ENCODE data around the gene KNTC1. TPM values are rescaled to one million over a fixed set of nuclear protein-coding genes. Genes with fewer than 3 reads are reported as not detected.
"Not testable (repeated sequence)": the region's sequence is repeated elsewhere in the genome, so short reads cannot be mapped to it uniquely, and the experiment has no call there.

Gene KNTC1
- total and polyA plus RNA-seq, 12 donors: 2.0 to 8.1 (median 3.0) TPM

- intact Hi-C loops (cut with DNase I): no loop called here
- H3K9me3 ChIP-seq: no peaks in the 10 kb centered on the region
- no peak overlapping the region for H3K4me3 ChIP-seq
- H3K4me1 ChIP-seq: peaks cover 0 to 22% (median 0%) of the 10 kb centered on the region in 9 donors
- H3K27me3 ChIP-seq: no peaks in the 10 kb centered on the region
- TF ChIP-seq CTCF (IDR thresholded peaks at IDR 0.05): no peak
- 97 to 98% methylated on average over 2 of the region's 2 CpGs for WGBS, 2 donors
- DNase-seq: no peak
- H3K27ac ChIP-seq: no peak overlapping the region
- no peak for ATAC-seq
- H3K36me3 ChIP-seq: peaks cover 0 to 100% (median 63%) of the 10 kb centered on the region in 9 donors
Observed at GRCh38 chr12:122491991-122492390, 35.1 kb upstream of the KNTC1 start.

DNA sequence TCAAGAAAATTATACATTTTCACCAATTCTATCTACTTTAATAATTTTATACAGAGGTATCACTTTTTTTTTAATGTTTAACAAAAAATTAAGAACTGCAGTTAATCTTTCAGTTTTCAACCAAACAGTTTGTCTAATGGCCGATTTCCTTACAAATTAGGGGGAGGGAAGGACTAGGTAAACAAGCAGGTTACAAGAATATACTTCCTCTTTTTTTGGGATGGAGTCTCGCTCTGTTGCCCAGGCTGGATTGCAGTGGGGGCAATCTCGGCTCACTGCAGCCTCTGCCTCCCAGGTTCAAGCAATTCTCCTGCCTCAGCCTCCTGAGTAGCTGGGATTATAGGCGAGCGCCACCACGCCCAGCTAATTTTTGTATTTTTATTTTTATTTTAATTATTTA, 33.8 kb upstream of the KNTC1 start:
- intact Hi-C loops (cut with DNase I); H3K27ac ChIP-seq; DNase-seq; H3K4me3 ChIP-seq; ATAC-seq; H3K27me3 ChIP-seq; H3K9me3 ChIP-seq: not testable (repeated sequence)
- Histone ChIP-seq H3K36me3 (peaks cover 0 to 99% (median 53%) of the 10 kb centered on the region in 9 donors), H3K4me1 (peaks cover 0 to 31% (median 7%) of the 10 kb centered on the region in 9 donors)
- 81 to 86% methylated on average over 6 of the region's 6 CpGs for WGBS, 2 donors

- peaks cover 6 to 47% (median 20%) of the 10 kb centered on the region in 9 donors for H3K4me1 ChIP-seq
- 94 to 99% methylated on average over 7 of the region's 7 CpGs for WGBS, 2 donors
- H3K9me3 ChIP-seq: no peaks in the 10 kb centered on the region
- H3K27ac ChIP-seq: no peak overlapping the region
- H3K36me3 ChIP-seq: peaks cover 0 to 78% (median 38%) of the 10 kb centered on the region in 9 donors
- no peaks in the 10 kb centered on the region for H3K27me3 ChIP-seq
- intact Hi-C loops (cut with DNase I): no loop called here
- no peak for DNase-seq
- no peak overlapping the region for H3K4me3 ChIP-seq
- no peak for ATAC-seq
- TF ChIP-seq CTCF (IDR thresholded peaks at IDR 0.05): no peak
Observed at GRCh38 chr12:122495258-122495657, 31.8 kb upstream of the KNTC1 start.

DNA sequence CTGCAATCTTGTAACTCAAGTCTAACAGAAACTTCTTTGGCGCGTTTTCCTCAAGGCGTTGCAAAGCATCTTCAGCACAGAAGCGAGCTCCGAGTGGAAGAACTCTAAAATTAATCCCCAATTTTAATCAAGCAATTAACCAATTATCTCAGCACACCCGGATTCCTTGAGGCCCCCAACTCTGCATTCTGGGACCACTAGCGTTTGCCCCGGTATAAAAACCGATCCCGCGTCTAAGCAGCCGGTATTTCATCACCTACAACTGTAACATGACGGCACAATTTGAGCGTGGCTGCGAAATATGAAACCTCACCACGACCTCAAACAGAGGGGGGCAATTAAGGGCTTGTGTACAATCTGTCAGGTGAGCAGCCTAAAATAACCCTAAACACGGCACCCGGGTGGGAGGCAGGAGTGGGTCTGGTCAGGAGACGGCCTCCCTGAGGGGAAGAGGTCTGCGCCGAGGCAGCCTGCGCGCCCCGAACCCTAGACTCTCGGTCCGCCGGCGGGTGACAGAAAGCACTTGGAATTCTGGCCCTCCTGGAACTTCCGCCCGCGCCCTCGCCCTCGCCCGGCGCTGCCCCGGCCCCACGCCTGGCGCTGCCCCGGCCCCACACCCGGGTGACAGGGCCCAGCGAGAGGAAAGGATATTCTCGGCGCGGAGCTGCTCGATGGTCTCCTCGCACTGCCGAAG, 26.9 kb upstream of the KNTC1 start:
- peak; percentile 41 to 55 for DNase-seq
- peak; percentile 41 to 82 (median 66) for ATAC-seq
- Histone ChIP-seq H3K27me3 (no peaks in the 10 kb centered on the region), H3K4me3 (peak overlapping the region; percentile 64 to 98 (median 75)), H3K4me1 (peaks cover 10 to 47% (median 27%) of the 10 kb centered on the region in 9 donors), H3K27ac (peak overlapping the region; percentile 92 to 100 (median 98)), H3K36me3 (peaks cover 0 to 57% (median 21%) of the 10 kb centered on the region in 9 donors), H3K9me3 (no peaks in the 10 kb centered on the region)
- 0 to 1% methylated on average over 47 of the region's 47 CpGs for WGBS, 2 donors
- TF ChIP-seq CTCF (IDR thresholded peaks at IDR 0.05): no peak
- intact Hi-C loops (cut with DNase I): no loop called here

Measured in heart right ventricle (tissue), 16 donors.